Neural cell (in vitro differentiated cells): ENCODE measurements around the gene ZNF808. TPM values are rescaled to one million over a fixed set of nuclear protein-coding genes. Genes with fewer than 3 reads are reported as not detected.
"Not testable (repeated sequence)": the region's sequence is repeated elsewhere in the genome, so short reads cannot be mapped to it uniquely, and the experiment has no call there.

ENCODE experiments used
- H2AFZ ChIP-seq: fragments of 200-600, 300-800 bp; sonication (generic), shearing (Covaris generic); 2 replicates; pipeline ENCODE4 v1.6.0; 2014; ENCODE audit warnings: low read depth, mild to moderate bottlenecking, antibody characterized with exemption, low read length, moderate library complexity
- H3F3A ChIP-seq: fragments of 200-600 bp; shearing (Covaris generic); 2 replicates; pipeline ENCODE4 v1.6.1; 2016; ENCODE audit warnings: mild to moderate bottlenecking, moderate library complexity, mixed read lengths, antibody characterized with exemption, low read length; ENCODE audit not compliant: insufficient read depth, poor library complexity, severe bottlenecking
- H3K27ac ChIP-seq: fragments of 200-600, 300-800 bp; sonication (generic), shearing (Covaris generic); 2 replicates; pipeline ENCODE4 v1.5.1; 2014; ENCODE audit warnings: mild to moderate bottlenecking, low read length, moderate library complexity
- H3K27me3 ChIP-seq: fragments of 300-800, 200-600 bp; sonication (generic), shearing (Covaris generic); 2 replicates; pipeline ENCODE4 v1.6.0; 2014; ENCODE audit warnings: mild to moderate bottlenecking, low read depth, low read length, moderate library complexity; ENCODE audit not compliant: insufficient read depth
- H3K36me3 ChIP-seq: fragments of 300-800, 200-600 bp; sonication (generic), shearing (Covaris generic); 2 replicates; pipeline ENCODE4 v1.5.1; 2014; ENCODE audit warnings: mild to moderate bottlenecking, antibody characterized with exemption, low read length, moderate library complexity; ENCODE audit not compliant: insufficient read depth
- H3K4me2 ChIP-seq: fragments of 300-800, 200-600 bp; sonication (generic), shearing (Covaris generic); 2 replicates; pipeline ENCODE4 v1.6.0; 2014; ENCODE audit warnings: mild to moderate bottlenecking, low read length
- H3K4me3 ChIP-seq: fragments of 300-800, 200-600 bp; sonication (generic), shearing (Covaris generic); 2 replicates; pipeline ENCODE4 v1.5.1; 2014; ENCODE audit warnings: mild to moderate bottlenecking, low read length, moderate library complexity
- H3K79me2 ChIP-seq: fragments of 200-600 bp; shearing (Covaris generic); replicated peaks from 2 replicates; pipeline ENCODE4 v1.6.0; 2014; ENCODE audit warnings: mild to moderate bottlenecking, low read length, moderate library complexity; ENCODE audit not compliant: insufficient read depth
- H3K9ac ChIP-seq: fragments of 300-800, 200-600 bp; sonication (generic), shearing (Covaris generic); 2 replicates; pipeline ENCODE4 v1.6.1; 2016; ENCODE audit warnings: mild to moderate bottlenecking, low read length, mixed read lengths
- H3K9me2 ChIP-seq: fragments of 200-600 bp; shearing (Covaris generic); 2 replicates; pipeline ENCODE4 v1.6.1; 2016; ENCODE audit warnings: mild to moderate bottlenecking, low read length, mixed read lengths; ENCODE audit not compliant: insufficient read depth
- H3K9me3 ChIP-seq: fragments of 200-600, 300-800 bp; sonication (generic), shearing (Covaris generic); 2 replicates; pipeline ENCODE4 v1.6.1; 2016; ENCODE audit warnings: mild to moderate bottlenecking, mixed run types, low read length, moderate library complexity, mixed read lengths
- H4K20me1 ChIP-seq: fragments of 200-600 bp; shearing (Covaris generic); 2 replicates; pipeline ENCODE4 v1.6.1; 2016; ENCODE audit warnings: mild to moderate bottlenecking, mixed run types; ENCODE audit not compliant: insufficient read depth
- CTCF ChIP-seq: fragments of 450-650 bp; IDR thresholded peaks from 2 replicates; pipeline ENCODE4 v1.5.1; 2014; ENCODE audit warnings: antibody characterized with exemption, mild to moderate bottlenecking, moderate library complexity; ENCODE audit not compliant: poor library complexity, severe bottlenecking
- EP300 ChIP-seq: fragments of 450-650 bp; conservative IDR thresholded peaks from 2 replicates; pipeline ENCODE4 v1.6.1; 2014; ENCODE audit warnings: antibody characterized with exemption, mild to moderate bottlenecking, moderate library complexity; ENCODE audit not compliant: poor library complexity, severe bottlenecking
- EZH2 ChIP-seq: fragments of 200-600, 300-800 bp; shearing (Covaris generic), sonication (generic); IDR thresholded peaks from 2 replicates; pipeline ENCODE4 v1.6.1; 2014; ENCODE audit warnings: antibody characterized with exemption, low read length, borderline replicate concordance, mild to moderate bottlenecking; ENCODE audit not compliant: insufficient read depth, poor library complexity, severe bottlenecking
- MXI1 ChIP-seq: fragments of 450-650 bp; conservative IDR thresholded peaks from 2 replicates; pipeline ENCODE4 v1.6.1; 2014; ENCODE audit warnings: antibody characterized with exemption, mild to moderate bottlenecking; ENCODE audit not compliant: poor library complexity, severe bottlenecking
- POLR2AphosphoS5 ChIP-seq: IDR thresholded peaks from 2 replicates; pipeline ENCODE4 v1.6.1; 2012
- RAD21 ChIP-seq: fragments of 450-650 bp; conservative IDR thresholded peaks from 2 replicates; pipeline ENCODE4 v1.6.1; 2014; ENCODE audit warnings: antibody characterized with exemption, mild to moderate bottlenecking, moderate library complexity
- SMC3 ChIP-seq: fragments of 450-650 bp; conservative IDR thresholded peaks from 2 replicates; pipeline ENCODE4 v1.6.1; 2014; ENCODE audit warnings: antibody characterized with exemption, mild to moderate bottlenecking, moderate library complexity; ENCODE audit not compliant: poor library complexity
- TAF1 ChIP-seq: IDR thresholded peaks from 2 replicates; pipeline ENCODE4 v1.6.1; 2012; ENCODE audit warnings: low read depth
- polyA plus RNA-seq: library from polyadenylated mRNA; depleted of rRNA; stranded (reverse); fragments of >200 nt; gene quantifications from 2 replicates; pipeline ENCODE4 v1.2.3, GENCODE V29; 2014
- TF ChIP-seq, protein P1 (sequence below): IDR thresholded peaks from 2 replicates; pipeline ENCODE4 v1.6.1; 2012; ENCODE audit warnings: borderline replicate concordance

Gene ZNF808
- polyA plus RNA-seq, 1 donor from 2014 or later: 6.5 TPM

DNA sequence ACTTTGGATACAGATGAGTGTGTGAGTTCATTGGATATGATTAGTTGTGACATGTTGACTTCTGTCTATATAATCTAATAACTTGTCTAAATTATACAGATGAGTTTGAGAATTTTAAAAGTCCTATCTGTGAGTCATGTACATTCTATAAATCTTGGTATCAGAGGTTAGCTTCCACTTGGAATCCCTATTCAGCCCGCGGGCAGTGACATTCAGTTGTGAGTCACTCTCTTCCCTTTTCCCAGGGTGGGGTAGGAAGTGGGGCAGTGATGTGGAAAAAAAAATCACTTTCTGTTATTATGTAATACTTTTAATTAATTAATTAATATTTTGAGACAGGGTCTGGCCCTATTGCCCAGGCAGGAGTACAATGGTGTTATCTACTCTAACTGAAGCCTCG is 33.0 kb upstream of the ZNF808 start:
- Histone ChIP-seq H3K9me2 (no peaks in the 10 kb centered on the region), H3K9me3 (no peaks in the 10 kb centered on the region), H3K27ac (no peak overlapping the region), H3K9ac (no peak overlapping the region), H2AFZ (no peak overlapping the region), H3K27me3 (no peaks in the 10 kb centered on the region), H3K79me2 (no peaks in the 10 kb centered on the region), H3K36me3 (no peaks in the 10 kb centered on the region), H3K4me3 (no peak overlapping the region), H3F3A (no peaks in the 10 kb centered on the region), H4K20me1 (no peaks in the 10 kb centered on the region), H3K4me2 (no peak overlapping the region)
- TF ChIP-seq RAD21: no peak
- no peak for TF ChIP-seq CTCF
- TF ChIP-seq EP300: no peak
- TF ChIP-seq EZH2: no peak
- no peak for TF ChIP-seq SMC3
- no peak for TF ChIP-seq TAF1
- TF ChIP-seq MXI1: no peak
- TF ChIP-seq, protein P1, sequence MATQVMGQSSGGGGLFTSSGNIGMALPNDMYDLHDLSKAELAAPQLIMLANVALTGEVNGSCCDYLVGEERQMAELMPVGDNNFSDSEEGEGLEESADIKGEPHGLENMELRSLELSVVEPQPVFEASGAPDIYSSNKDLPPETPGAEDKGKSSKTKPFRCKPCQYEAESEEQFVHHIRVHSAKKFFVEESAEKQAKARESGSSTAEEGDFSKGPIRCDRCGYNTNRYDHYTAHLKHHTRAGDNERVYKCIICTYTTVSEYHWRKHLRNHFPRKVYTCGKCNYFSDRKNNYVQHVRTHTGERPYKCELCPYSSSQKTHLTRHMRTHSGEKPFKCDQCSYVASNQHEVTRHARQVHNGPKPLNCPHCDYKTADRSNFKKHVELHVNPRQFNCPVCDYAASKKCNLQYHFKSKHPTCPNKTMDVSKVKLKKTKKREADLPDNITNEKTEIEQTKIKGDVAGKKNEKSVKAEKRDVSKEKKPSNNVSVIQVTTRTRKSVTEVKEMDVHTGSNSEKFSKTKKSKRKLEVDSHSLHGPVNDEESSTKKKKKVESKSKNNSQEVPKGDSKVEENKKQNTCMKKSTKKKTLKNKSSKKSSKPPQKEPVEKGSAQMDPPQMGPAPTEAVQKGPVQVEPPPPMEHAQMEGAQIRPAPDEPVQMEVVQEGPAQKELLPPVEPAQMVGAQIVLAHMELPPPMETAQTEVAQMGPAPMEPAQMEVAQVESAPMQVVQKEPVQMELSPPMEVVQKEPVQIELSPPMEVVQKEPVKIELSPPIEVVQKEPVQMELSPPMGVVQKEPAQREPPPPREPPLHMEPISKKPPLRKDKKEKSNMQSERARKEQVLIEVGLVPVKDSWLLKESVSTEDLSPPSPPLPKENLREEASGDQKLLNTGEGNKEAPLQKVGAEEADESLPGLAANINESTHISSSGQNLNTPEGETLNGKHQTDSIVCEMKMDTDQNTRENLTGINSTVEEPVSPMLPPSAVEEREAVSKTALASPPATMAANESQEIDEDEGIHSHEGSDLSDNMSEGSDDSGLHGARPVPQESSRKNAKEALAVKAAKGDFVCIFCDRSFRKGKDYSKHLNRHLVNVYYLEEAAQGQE: no peak

DNA sequence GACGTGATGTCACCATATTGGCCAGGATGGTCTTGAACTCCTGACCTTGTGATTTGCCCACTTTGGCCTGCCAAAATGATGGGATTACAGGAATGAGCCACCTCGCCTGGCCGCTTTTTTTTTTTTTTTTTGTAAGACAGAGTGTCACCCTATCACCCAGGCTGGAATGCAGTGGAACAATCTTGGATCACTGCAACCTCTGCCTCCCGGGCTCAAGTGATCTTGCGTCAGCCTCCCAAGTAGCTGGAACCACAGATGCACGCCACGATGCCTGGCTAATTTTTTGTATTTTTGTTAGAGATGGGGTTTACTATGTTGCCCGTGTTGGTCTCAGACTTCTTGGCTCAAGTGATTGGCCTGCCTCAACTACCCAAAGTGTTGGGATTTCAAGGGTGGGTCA is 28.9 kb upstream of the ZNF808 start:
- Histone ChIP-seq H3K27me3 (no peaks in the 10 kb centered on the region), H3K4me3 (no peak overlapping the region), H2AFZ (no peak overlapping the region), H3K9me2 (no peaks in the 10 kb centered on the region), H3K36me3 (no peaks in the 10 kb centered on the region), H3K79me2 (no peaks in the 10 kb centered on the region), H4K20me1 (no peaks in the 10 kb centered on the region), H3K9ac (no peak overlapping the region), H3K9me3 (no peaks in the 10 kb centered on the region), H3K27ac (no peak overlapping the region), H3F3A (no peaks in the 10 kb centered on the region), H3K4me2 (no peak overlapping the region)
- TF ChIP-seq, protein P1: no peak
- no peak for TF ChIP-seq EZH2
- no peak for TF ChIP-seq MXI1
- TF ChIP-seq SMC3: no peak
- no peak for TF ChIP-seq EP300
- TF ChIP-seq RAD21: no peak
- TF ChIP-seq CTCF: no peak
- no peak for TF ChIP-seq TAF1
- no peak for TF ChIP-seq POLR2AphosphoS5

- not testable (repeated sequence) for H3K27me3 ChIP-seq, H3K9ac ChIP-seq, H3F3A ChIP-seq, H3K4me3 ChIP-seq, H3K9me2 ChIP-seq, H4K20me1 ChIP-seq, H2AFZ ChIP-seq, H3K9me3 ChIP-seq, H3K4me2 ChIP-seq, H3K79me2 ChIP-seq, H3K36me3 ChIP-seq, H3K27ac ChIP-seq
Measured at GRCh38 chr19:52500474-52500873, 27.0 kb upstream of the ZNF808 start.
